Measurements from ENCODE around the gene C1QL4. TPM values are rescaled to one million over a fixed set of nuclear protein-coding genes. Genes with fewer than 3 reads are reported as not detected.
"Not testable (repeated sequence)": the region's sequence is repeated elsewhere in the genome, so short reads cannot be mapped to it uniquely, and the experiment has no call there.

The C1QL4 gene
- total RNA-seq, 1 experiment from 2014 or later: 5.7 TPM

GRCh38 chr12:49282740-49283375, 54.1 kb downstream of the C1QL4 start:
- DNase-seq (ENCODE audit: low read depth): not testable (repeated sequence)

Other genes starting within 250 kb of the C1QL4 start
- not detected in 2 replicates for gene DHH, start 242.4 kb downstream of the C1QL4 start, total RNA-seq (2014; rRNA removed; shearing (Covaris generic))
- 28.2 and 32.8 TPM in 2 replicates for gene LMBR1L, start 226.3 kb downstream of the C1QL4 start, total RNA-seq (2014; rRNA removed; shearing (Covaris generic))
- 4,519 and 5,260 TPM in 2 replicates for gene TUBA1B, start 205.8 kb downstream of the C1QL4 start, total RNA-seq (2014; rRNA removed; shearing (Covaris generic))
- 329 and 349 TPM in 2 replicates for gene TUBA1A, start 148.1 kb downstream of the C1QL4 start, total RNA-seq (2014; rRNA removed; shearing (Covaris generic))
- 1,877 and 2,544 TPM in 2 replicates for gene TUBA1C, start 72.1 kb downstream of the C1QL4 start, total RNA-seq (2014; rRNA removed; shearing (Covaris generic))
- 0.13 and 0.21 TPM in 2 replicates for gene PRPH, start 42.0 kb downstream of the C1QL4 start, total RNA-seq (2014; rRNA removed; shearing (Covaris generic))
- gene TROAP, start 13.9 kb downstream of the C1QL4 start, total RNA-seq (2014; rRNA removed; shearing (Covaris generic)): 35.8 and 48.7 TPM in 2 replicates
- 8.3 and 9.1 TPM in 2 replicates for gene DNAJC22, start 9.7 kb upstream of the C1QL4 start, total RNA-seq (2014; rRNA removed; shearing (Covaris generic))
- 30.4 and 39.4 TPM in 2 replicates for gene SPATS2, start 30.3 kb upstream of the C1QL4 start, total RNA-seq (2014; rRNA removed; shearing (Covaris generic))
- 4.7 and 5.2 TPM in 2 replicates for gene KCNH3, start 201.8 kb upstream of the C1QL4 start, total RNA-seq (2014; rRNA removed; shearing (Covaris generic))
- 99.1 and 106 TPM in 2 replicates for gene MCRS1, start 231.0 kb upstream of the C1QL4 start, total RNA-seq (2014; rRNA removed; shearing (Covaris generic))